Measurements from ENCODE around the gene ACIN1.

Gene ACIN1

GRCh38 chr14:23047034-23047634 lies 47.8 kb downstream of the ACIN1 start:
- H3K4me3 ChIP-seq (ENCODE audit: low read length) = no peak overlapping the region
- TF ChIP-seq CTCF (conservative IDR thresholded peaks at IDR 0.05; ENCODE audit: low read length) = no peak
- DNase-seq (ENCODE audit: low read depth) = no peak

GRCh38 chr14:23045419-23046357 lies 49.2 kb downstream of the ACIN1 start:
- no peak for TF ChIP-seq CTCF (conservative IDR thresholded peaks at IDR 0.05; ENCODE audit: low read length)
- no peak for DNase-seq (ENCODE audit: low read depth)
- H3K4me3 ChIP-seq (ENCODE audit: low read length) = no peak overlapping the region

- no peak for DNase-seq (ENCODE audit: low read depth)
- TF ChIP-seq CTCF (conservative IDR thresholded peaks at IDR 0.05; ENCODE audit: low read length) = no peak
- no peak overlapping the region for H3K4me3 ChIP-seq (ENCODE audit: low read length)
Measured at GRCh38 chr14:23044840-23045239, 50.1 kb downstream of the ACIN1 start.

GRCh38 chr14:23043754-23044153 lies 51.2 kb downstream of the ACIN1 start:
- no peak overlapping the region for H3K4me3 ChIP-seq (ENCODE audit: low read length)
- TF ChIP-seq CTCF (conservative IDR thresholded peaks at IDR 0.05; ENCODE audit: low read length) = no peak
- DNase-seq (ENCODE audit: low read depth) = no peak

GRCh38 chr14:23043145-23043544 lies 51.8 kb downstream of the ACIN1 start:
- H3K4me3 ChIP-seq (ENCODE audit: low read length) = no peak overlapping the region
- no peak for TF ChIP-seq CTCF (conservative IDR thresholded peaks at IDR 0.05; ENCODE audit: low read length)
- DNase-seq (ENCODE audit: low read depth) = no peak

- no peak for TF ChIP-seq CTCF (conservative IDR thresholded peaks at IDR 0.05; ENCODE audit: low read length)
- DNase-seq (ENCODE audit: low read depth) = no peak
- H3K4me3 ChIP-seq (ENCODE audit: low read length) = no peak within 1 kb of the TSS
Measured at GRCh38 chr14:23042162-23042965, 52.6 kb downstream of the ACIN1 start, which contains the start of gene PSMB11. Gene PSMB11, plus strand, starts transcription at chr14:23042212. Its CDS starts 14 bp downstream, at chr14:23042226.

All from AG10803 (cell line).